ENCODE data around the gene GDPD4.

Gene GDPD4

DNA sequence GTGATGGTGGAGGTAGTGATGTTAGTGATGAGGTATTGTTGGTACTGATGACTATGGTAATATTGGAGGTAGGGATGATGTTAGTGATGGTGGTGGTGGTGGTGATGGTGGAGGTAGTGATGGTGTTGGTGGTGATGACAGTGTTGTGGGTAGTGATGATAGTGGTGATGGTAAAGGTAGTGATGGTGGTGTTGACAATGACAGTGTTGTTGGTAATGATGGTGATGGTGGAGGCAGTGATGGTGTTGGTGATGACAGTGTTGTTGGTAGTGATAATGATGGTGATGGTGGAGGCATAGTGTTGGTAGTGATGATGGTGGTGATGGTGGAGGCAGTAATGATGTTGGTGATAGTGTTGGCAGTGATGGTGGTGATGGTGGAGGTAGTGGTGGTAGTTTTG, 108.3 kb downstream of the GDPD4 start:
- Histone ChIP-seq H3K9ac (ENCODE audit: low read length) (no peak overlapping the region), H4K20me1 (ENCODE audit: low read depth, low read length) (no peaks in the 10 kb centered on the region), H2AFZ (ENCODE audit: low read depth, low read length, severe bottlenecking) (no peak overlapping the region), H3K4me3 (ENCODE audit: insufficient read depth, low read length, poor library complexity, severe bottlenecking) (no peak overlapping the region), H3K79me2 (ENCODE audit: insufficient read depth, low read length) (no peaks in the 10 kb centered on the region), H3K4me2 (ENCODE audit: low read depth, low read length, poor library complexity, severe bottlenecking) (no peak overlapping the region), H3K27ac (ENCODE audit: low read depth, low read length) (no peak overlapping the region), H3K36me3 (ENCODE audit: low read length) (no peaks in the 10 kb centered on the region), H3K27me3 (ENCODE audit: low read length) (no peaks in the 10 kb centered on the region), H3K9me3 (ENCODE audit: insufficient read depth, low read length) (no peaks in the 10 kb centered on the region), H3F3A (ENCODE audit: insufficient read depth) (no peaks in the 10 kb centered on the region), H3K9me2 (replicated peaks; ENCODE audit: insufficient read depth, low read length) (no peaks in the 10 kb centered on the region)
- TF ChIP-seq EZH2phosphoT487 (conservative IDR thresholded peaks at IDR 0.05; ENCODE audit: low read length), result no peak
- TF ChIP-seq, protein P1, sequence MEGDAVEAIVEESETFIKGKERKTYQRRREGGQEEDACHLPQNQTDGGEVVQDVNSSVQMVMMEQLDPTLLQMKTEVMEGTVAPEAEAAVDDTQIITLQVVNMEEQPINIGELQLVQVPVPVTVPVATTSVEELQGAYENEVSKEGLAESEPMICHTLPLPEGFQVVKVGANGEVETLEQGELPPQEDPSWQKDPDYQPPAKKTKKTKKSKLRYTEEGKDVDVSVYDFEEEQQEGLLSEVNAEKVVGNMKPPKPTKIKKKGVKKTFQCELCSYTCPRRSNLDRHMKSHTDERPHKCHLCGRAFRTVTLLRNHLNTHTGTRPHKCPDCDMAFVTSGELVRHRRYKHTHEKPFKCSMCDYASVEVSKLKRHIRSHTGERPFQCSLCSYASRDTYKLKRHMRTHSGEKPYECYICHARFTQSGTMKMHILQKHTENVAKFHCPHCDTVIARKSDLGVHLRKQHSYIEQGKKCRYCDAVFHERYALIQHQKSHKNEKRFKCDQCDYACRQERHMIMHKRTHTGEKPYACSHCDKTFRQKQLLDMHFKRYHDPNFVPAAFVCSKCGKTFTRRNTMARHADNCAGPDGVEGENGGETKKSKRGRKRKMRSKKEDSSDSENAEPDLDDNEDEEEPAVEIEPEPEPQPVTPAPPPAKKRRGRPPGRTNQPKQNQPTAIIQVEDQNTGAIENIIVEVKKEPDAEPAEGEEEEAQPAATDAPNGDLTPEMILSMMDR (IDR thresholded peaks at IDR 0.05; ENCODE audit: insufficient read depth, low read length, poor library complexity, severe bottlenecking), result no peak

DNA sequence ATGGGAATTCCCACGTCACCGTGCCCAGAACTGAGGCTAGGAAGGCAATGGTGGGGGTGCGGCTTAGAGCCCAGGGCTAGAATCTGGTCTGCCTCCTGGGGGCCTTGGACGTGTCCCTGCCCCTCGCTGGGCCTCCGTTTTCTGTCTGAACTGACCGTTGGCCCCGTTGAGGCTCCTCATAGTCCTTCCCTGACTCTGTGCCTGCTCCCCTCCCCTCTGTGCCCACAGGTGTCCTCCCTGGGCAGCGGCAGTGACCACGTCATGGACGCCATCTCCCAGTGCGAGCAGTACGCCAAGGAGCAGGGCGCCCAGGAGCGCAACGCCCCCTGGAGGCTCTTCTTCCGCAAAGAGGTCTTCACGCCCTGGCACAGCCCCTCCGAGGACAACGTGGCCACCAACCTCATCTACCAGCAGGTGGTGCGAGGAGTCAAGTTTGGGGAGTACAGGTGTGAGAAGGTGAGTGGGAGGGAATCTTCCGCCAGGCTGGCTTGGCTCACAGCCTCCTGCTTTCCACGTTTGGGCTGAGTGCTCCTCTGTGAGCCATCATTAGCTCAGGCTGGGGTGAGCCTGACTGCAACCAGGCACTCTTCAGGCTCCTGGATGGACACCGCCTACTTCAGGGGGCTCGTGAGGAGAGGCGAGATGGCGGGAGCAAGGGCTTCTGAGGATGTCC, 109.5 kb downstream of the GDPD4 start:
- Histone ChIP-seq H4K20me1 (ENCODE audit: low read depth, low read length) (no peaks in the 10 kb centered on the region), H2AFZ (ENCODE audit: low read depth, low read length, severe bottlenecking) (no peak overlapping the region), H3K27me3 (ENCODE audit: low read length) (no peaks in the 10 kb centered on the region), H3F3A (ENCODE audit: insufficient read depth) (no peaks in the 10 kb centered on the region), H3K9me3 (ENCODE audit: insufficient read depth, low read length) (no peaks in the 10 kb centered on the region), H3K9me2 (replicated peaks; ENCODE audit: insufficient read depth, low read length) (no peaks in the 10 kb centered on the region), H3K4me3 (ENCODE audit: insufficient read depth, low read length, poor library complexity, severe bottlenecking) (no peak overlapping the region), H3K4me2 (ENCODE audit: low read depth, low read length, poor library complexity, severe bottlenecking) (no peak overlapping the region), H3K9ac (ENCODE audit: low read length) (no peak overlapping the region), H3K27ac (ENCODE audit: low read depth, low read length) (no peak overlapping the region), H3K79me2 (ENCODE audit: insufficient read depth, low read length) (no peaks in the 10 kb centered on the region), H3K36me3 (ENCODE audit: low read length) (no peaks in the 10 kb centered on the region)
- no peak for TF ChIP-seq EZH2phosphoT487 (conservative IDR thresholded peaks at IDR 0.05; ENCODE audit: low read length)
- TF ChIP-seq, protein P1 (IDR thresholded peaks at IDR 0.05; ENCODE audit: insufficient read depth, low read length, poor library complexity, severe bottlenecking), result peak; percentile 81

DNA sequence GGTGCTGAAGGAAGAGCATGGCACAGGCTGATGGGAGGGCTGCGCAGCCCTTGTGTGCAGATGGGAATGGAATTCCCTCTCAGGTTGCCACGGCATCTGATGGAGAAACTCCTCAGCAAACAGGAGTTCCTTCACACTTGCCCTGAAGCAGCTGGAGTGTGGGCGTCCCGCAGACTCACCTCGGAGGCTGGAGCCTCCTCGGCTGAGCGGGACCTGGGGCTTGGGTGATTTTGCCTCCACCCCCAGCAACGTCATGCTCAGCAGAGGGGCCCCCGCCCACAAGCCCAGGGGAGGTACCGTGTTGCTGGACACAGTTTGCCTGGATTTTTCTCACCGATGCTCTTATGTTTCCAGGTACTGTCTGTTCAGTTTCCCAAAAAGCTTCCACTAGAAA, 110.1 kb downstream of the GDPD4 start:
- no peak overlapping the region for H3K9ac ChIP-seq (ENCODE audit: low read length)
- TF ChIP-seq EZH2phosphoT487 (conservative IDR thresholded peaks at IDR 0.05; ENCODE audit: low read length), result no peak
- TF ChIP-seq, protein P1 (IDR thresholded peaks at IDR 0.05; ENCODE audit: insufficient read depth, low read length, poor library complexity, severe bottlenecking), result no peak
- H3K36me3 ChIP-seq (ENCODE audit: low read length), result no peaks in the 10 kb centered on the region
- H3K27ac ChIP-seq (ENCODE audit: low read depth, low read length), result no peak overlapping the region
- no peak overlapping the region for H2AFZ ChIP-seq (ENCODE audit: low read depth, low read length, severe bottlenecking)
- no peaks in the 10 kb centered on the region for H3F3A ChIP-seq (ENCODE audit: insufficient read depth)
- H3K4me3 ChIP-seq (ENCODE audit: insufficient read depth, low read length, poor library complexity, severe bottlenecking), result no peak overlapping the region
- no peaks in the 10 kb centered on the region for H3K27me3 ChIP-seq (ENCODE audit: low read length)
- no peaks in the 10 kb centered on the region for H4K20me1 ChIP-seq (ENCODE audit: low read depth, low read length)
- no peaks in the 10 kb centered on the region for H3K9me2 ChIP-seq (replicated peaks; ENCODE audit: insufficient read depth, low read length)
- no peaks in the 10 kb centered on the region for H3K9me3 ChIP-seq (ENCODE audit: insufficient read depth, low read length)
- no peak overlapping the region for H3K4me2 ChIP-seq (ENCODE audit: low read depth, low read length, poor library complexity, severe bottlenecking)
- no peaks in the 10 kb centered on the region for H3K79me2 ChIP-seq (ENCODE audit: insufficient read depth, low read length)

Data from SU-DHL-6 (cell line).